Measurements from ENCODE around the gene CCDC197.

The CCDC197 gene

DNA sequence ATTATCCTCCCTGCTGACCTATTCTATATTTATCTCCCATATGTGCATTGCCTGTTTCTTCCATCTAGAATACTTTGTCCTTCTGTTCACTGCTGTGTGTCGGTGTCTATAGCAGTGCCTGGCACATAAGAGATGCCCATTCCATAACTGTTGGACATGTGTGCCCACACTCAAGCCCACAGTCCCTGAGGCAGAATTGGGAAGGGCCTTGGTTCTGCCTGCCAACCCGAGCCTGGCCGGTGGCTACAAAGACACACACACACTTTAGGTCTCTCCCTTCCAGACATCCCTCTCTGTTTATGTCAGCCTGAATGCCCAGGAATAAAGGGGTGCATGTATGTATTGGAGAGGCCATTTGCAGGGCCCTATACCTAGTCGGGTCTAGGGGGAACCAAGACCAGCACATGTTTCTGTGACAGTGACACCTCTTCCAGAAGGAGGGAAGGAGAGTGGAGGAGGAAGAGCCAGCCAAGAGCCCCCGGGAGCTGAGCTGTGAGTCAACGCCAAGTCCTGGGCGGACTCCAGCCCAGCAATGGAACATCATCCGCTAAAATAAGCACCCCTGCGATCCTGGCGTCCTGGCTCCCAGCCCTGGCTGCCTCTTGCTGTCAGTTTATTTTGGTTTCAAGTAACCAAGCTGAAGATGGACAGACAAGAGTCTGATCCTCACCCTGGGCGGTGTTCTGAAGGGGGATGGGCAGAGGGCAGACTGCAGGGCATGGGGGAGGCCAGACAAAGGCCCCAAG, 16.5 kb upstream of the CCDC197 start:
- DNase-seq: no peak

DNA sequence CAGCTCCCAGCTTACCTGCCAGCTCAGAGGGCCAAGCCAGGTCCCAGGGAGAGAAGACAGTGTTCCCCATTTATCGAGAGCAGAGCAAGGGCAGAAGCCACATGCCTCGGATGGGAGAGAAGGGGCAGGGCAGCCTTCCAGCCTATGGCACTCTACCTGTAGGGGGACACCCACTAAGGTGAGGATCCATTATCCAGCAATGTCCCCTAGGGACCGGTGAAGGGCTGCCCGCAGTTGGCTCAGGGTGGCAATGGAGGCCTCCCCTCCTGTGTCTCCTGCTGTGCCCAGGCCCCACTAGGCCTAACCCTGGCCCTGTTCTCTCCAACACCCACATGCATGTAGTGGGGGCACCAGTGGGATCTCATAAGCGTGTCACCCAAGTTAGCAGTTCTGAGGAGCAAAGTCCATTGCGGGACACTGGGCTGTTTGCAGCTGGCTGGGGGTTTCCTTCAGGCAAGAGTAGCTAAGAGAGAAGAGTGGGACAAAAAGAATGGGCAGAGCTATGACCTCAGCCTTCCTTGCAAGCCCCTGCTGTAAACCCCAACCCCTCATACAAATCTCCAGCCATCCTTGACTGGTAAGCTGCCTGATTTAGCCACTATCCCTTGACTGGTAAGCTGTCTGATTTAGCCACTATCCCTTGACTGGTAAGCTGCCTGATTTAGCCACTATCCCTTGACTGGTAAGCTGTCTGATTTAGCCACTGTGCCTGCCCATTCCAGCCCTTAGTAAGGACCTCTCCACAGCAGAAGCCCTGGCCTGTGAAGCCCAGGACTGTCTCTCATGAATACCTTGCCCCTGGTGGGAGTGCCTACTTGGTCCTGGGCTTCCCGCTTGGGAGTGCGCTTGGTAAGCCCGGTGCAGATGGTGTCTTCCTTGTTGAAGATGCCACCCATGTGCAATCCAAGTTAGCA, 15.5 kb upstream of the CCDC197 start:
- no peak for DNase-seq

- no peak for DNase-seq
Measured at GRCh38 chr14:93982230-93983007, 14.7 kb upstream of the CCDC197 start.

- DNase-seq: no peak
Measured at GRCh38 chr14:93984070-93984469, 13.0 kb upstream of the CCDC197 start.

DNA sequence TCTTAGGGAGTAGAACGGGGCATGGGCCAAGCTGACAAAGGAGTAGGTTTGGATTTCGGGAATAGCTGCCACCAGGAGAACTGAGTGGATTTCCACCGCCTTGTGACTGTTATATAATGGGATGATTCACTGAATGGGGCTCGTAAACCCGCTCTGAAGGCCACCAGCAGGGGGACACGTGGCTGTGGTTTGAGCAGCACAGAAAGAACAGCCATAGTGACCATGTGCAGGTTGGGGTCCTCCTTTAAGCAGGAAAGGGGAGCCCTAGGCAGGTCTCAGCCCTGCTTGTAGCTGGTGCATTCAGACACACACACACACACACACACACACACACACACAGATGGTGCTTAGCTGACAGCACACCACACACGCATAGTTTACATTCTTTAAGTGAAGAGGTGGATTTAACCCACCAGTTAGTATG, 12.1 kb upstream of the CCDC197 start:
- DNase-seq: peak; percentile 5 to 12

GRCh38 chr14:93986955-93987354, 10.1 kb upstream of the CCDC197 start:
- no peak for DNase-seq

- no peak for DNase-seq
Measured at GRCh38 chr14:93987376-93987775, 9.7 kb upstream of the CCDC197 start.

- no peak for DNase-seq
Measured at GRCh38 chr14:93987815-93988476, 9.2 kb upstream of the CCDC197 start.

GRCh38 chr14:93989939-93990338, 7.2 kb upstream of the CCDC197 start:
- DNase-seq: peak; percentile 11 to 18

- no peak for DNase-seq
Measured at GRCh38 chr14:93991212-93991611, 5.9 kb upstream of the CCDC197 start.

GRCh38 chr14:93991649-93992048, 5.5 kb upstream of the CCDC197 start:
- DNase-seq: no peak

DNA sequence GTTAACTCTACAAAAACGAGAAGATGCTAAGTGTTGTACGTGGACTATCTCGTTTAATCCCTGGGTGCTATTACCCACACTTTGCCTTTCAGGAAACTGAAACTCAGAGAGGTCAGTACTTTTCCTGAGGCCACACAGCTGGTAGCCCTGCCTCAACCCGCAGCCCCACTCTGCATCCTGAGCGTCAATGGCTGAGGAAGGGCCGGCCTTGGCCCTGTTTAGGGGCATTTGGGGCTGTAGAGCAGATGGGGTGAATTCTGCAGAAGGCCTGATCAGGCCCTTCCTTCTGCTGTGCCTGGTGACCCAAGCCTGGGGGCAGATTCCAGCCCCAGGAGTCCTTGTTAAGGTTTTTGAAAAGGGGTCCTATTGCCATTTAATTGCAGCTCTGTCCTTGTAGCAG, 3.7 kb upstream of the CCDC197 start:
- no peak for DNase-seq

DNA sequence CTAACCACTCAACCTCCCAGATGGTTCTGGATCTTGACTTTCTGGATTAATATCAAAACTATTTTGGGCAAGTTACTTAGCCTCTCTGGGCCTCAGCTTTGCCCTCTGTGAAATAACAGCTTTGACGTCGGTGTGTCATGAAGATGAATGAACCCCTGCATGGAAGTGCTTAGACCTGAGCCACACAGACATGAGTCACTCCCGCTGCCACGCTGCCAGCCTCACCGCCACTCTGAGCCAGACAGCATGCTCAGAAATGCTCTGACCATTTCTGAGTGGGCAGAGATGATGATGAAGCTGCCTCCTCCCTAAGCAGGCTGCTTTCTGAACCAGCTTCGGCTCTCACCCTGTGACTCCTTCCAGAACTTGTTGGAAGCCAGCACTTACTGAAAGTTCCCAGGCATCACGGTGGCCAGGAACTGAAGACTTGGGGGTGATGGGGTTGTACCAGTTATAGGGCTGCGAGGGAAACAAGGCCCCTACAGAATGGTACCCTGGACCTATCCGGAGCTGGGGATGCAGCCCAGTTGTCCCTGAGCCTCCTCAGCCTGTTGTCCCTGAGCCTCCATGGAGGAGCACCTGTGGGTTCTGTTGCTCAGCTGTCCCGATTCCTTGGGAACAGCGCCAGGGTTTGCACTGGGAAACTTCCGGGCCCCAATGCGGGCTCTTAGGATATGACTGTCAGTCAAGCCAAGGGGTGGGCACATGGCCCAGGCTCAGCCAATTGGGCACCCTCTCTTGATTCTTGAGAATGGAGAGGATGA, 2.0 kb upstream of the CCDC197 start:
- DNase-seq: no peak

- no peak for DNase-seq
Measured at GRCh38 chr14:93996130-93996695, 888 bp upstream of the CCDC197 start.

GRCh38 chr14:93997916-93998870, 1.1 kb downstream of the CCDC197 start:
- no peak for DNase-seq

- no peak for DNase-seq
Measured at GRCh38 chr14:93998871-93999403, 1.8 kb downstream of the CCDC197 start.

DNA sequence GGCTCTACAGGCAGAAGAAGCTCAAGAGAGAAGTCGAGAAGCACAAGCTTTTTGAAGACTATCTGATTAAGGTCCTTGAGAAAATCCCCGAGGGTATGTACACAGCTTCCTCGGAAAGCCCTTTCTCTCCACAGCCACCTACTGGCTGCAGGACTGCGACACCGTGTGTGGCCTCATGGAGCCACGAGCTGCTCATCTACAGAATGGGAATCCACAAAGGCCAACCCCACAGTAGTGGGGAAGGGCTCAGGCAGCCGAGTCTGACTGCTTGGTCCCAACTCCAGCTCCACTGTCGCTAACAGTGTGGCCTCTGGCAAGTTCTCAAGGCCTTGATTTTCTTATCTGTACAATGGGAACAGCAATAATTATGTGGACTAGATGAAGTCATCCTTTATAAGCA, 2.5 kb downstream of the CCDC197 start:
- DNase-seq: no peak

DNA sequence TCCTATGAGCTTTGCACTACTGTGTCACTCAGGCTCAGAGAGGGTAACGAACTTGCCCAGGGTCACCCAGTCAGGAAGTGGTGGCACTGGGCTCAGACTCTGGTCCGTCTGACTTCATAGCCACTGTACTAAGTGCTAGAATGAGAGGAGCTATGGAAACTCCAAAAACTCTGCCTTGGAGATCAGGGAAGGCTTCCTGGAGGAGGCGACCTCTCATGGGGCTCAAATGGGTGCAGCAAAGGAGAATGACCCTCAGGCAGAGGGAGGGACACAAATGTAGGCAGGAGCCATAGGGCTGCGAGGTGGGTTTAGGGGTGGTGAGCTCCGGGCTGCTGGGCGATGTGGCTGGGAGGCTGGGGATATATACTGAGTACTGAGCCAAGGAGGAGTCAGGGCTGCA, 3.2 kb downstream of the CCDC197 start:
- DNase-seq: no peak

GRCh38 chr14:94001016-94001415, 3.9 kb downstream of the CCDC197 start:
- no peak for DNase-seq
